ENCODE results near the gene ATRIP. TPM values are rescaled to one million over a fixed set of nuclear protein-coding genes. Genes with fewer than 3 reads are reported as not detected.

Gene ATRIP
- total RNA-seq, 2 donors from 2014 or later, result 7.7 to 16.5 TPM

- intact Hi-C loops (cut with DNase I), result loop anchor here (1.0 to 10.0 kb wide), 3 partner anchors 37 to 243 kb away; partner anchors contain the start of gene NME6
- Histone ChIP-seq H3K4me1 (replicated peaks) (peaks cover 7% of the 10 kb centered on the region), H3K9me3 (no peaks in the 10 kb centered on the region), H3K27me3 (replicated peaks; ENCODE audit: insufficient read depth) (no peaks in the 10 kb centered on the region), H3K36me3 (no peaks in the 10 kb centered on the region), H3K4me3 (no peak overlapping the region), H3K27ac (peak overlapping the region; percentile 34 to 35)
- TF ChIP-seq POLR2AphosphoS5 (IDR thresholded peaks at IDR 0.05) (no peak), CTCF (IDR thresholded peaks at IDR 0.05) (no peak), POLR2A (IDR thresholded peaks at IDR 0.05) (no peak)
- no peak for DNase-seq (ENCODE audit: low spot score)
- WGBS, result 91% methylated on average over 4 of the region's 4 CpGs
These were observed 11.3 kb upstream of the ATRIP start for GRCh38 chr3:48435223-48435595.

- peak overlapping the region; percentile 34 to 35 for H3K27ac ChIP-seq
- DNase-seq (ENCODE audit: low spot score), result peak; percentile 88
These were observed 10.6 kb upstream of the ATRIP start for GRCh38 chr3:48435774-48436476.

GRCh38 chr3:48436477-48436787 is 10.1 kb upstream of the ATRIP start:
- TF ChIP-seq POLR2A (IDR thresholded peaks at IDR 0.05) (no peak), CTCF (IDR thresholded peaks at IDR 0.05) (no peak), POLR2AphosphoS5 (IDR thresholded peaks at IDR 0.05) (no peak)
- H3K27me3 ChIP-seq (replicated peaks; ENCODE audit: insufficient read depth), result no peaks in the 10 kb centered on the region
- no peaks in the 10 kb centered on the region for H3K4me1 ChIP-seq (replicated peaks)
- intact Hi-C loops (cut with DNase I), result loop anchor here (1.0 to 10.0 kb wide), 3 partner anchors 132 to 244 kb away; partner anchors contain the start of gene NME6
- no peak overlapping the region for H3K27ac ChIP-seq
- H3K9me3 ChIP-seq, result no peaks in the 10 kb centered on the region
- DNase-seq (ENCODE audit: low spot score), result no peak
- H3K4me3 ChIP-seq, result no peak overlapping the region
- no peaks in the 10 kb centered on the region for H3K36me3 ChIP-seq
- WGBS, result 4% methylated on average over 1 of the region's 1 CpG

More at GRCh38 chr3:48435774-48436476, 10.6 kb upstream of the ATRIP start:
- no peaks in the 10 kb centered on the region for H3K27me3 ChIP-seq (replicated peaks; ENCODE audit: insufficient read depth)
- intact Hi-C loops (cut with DNase I), result loop anchor here (1.0 to 10.0 kb wide), 4 partner anchors 38 to 244 kb away; partner anchors contain the start of gene NME6
- WGBS, result 37% methylated on average over 7 of the region's 7 CpGs
- H3K9me3 ChIP-seq, result no peaks in the 10 kb centered on the region
- TF ChIP-seq CTCF (IDR thresholded peaks at IDR 0.05) (peak; percentile 97 to 100 (median 100)), POLR2A (IDR thresholded peaks at IDR 0.05) (peak; percentile 11), POLR2AphosphoS5 (IDR thresholded peaks at IDR 0.05) (peak; percentile 80)
- no peaks in the 10 kb centered on the region for H3K36me3 ChIP-seq
- H3K4me3 ChIP-seq, result no peak overlapping the region
- peaks cover under 1% of the 10 kb centered on the region for H3K4me1 ChIP-seq (replicated peaks)

GRCh38 chr3:48436855-48437254 is 9.7 kb upstream of the ATRIP start:
- H3K27ac ChIP-seq, result no peak overlapping the region
- no peak for TF ChIP-seq POLR2AphosphoS5 (IDR thresholded peaks at IDR 0.05)
- TF ChIP-seq POLR2A (IDR thresholded peaks at IDR 0.05), result no peak
- no peak for TF ChIP-seq CTCF (IDR thresholded peaks at IDR 0.05)
- intact Hi-C loops (cut with DNase I), result loop anchor here (1.0 to 10.0 kb wide), 3 partner anchors 132 to 245 kb away; partner anchors contain the start of gene NME6

GRCh38 chr3:48437812-48438211 is 8.7 kb upstream of the ATRIP start:
- Histone ChIP-seq H3K4me1 (replicated peaks) (no peaks in the 10 kb centered on the region), H3K9me3 (no peaks in the 10 kb centered on the region), H3K27me3 (replicated peaks; ENCODE audit: insufficient read depth) (no peaks in the 10 kb centered on the region), H3K27ac (no peak overlapping the region), H3K36me3 (no peaks in the 10 kb centered on the region), H3K4me3 (no peak overlapping the region)
- WGBS, result 81% methylated on average over 4 of the region's 4 CpGs
- intact Hi-C loops (cut with DNase I), result loop anchor here (5.0 to 10.0 kb wide), 2 partner anchors 133 to 246 kb away; partner anchors contain the start of gene NME6
- TF ChIP-seq POLR2AphosphoS5 (IDR thresholded peaks at IDR 0.05), result no peak
- no peak for DNase-seq (ENCODE audit: low spot score)

More at GRCh38 chr3:48436855-48437254, 9.7 kb upstream of the ATRIP start:
- 83% methylated on average over 7 of the region's 7 CpGs for WGBS
- no peak for DNase-seq (ENCODE audit: low spot score)
- no peaks in the 10 kb centered on the region for H3K36me3 ChIP-seq
- H3K4me1 ChIP-seq (replicated peaks), result no peaks in the 10 kb centered on the region
- H3K4me3 ChIP-seq, result no peak overlapping the region
- no peaks in the 10 kb centered on the region for H3K9me3 ChIP-seq
- H3K27me3 ChIP-seq (replicated peaks; ENCODE audit: insufficient read depth), result no peaks in the 10 kb centered on the region

Data from prostate gland (tissue), 2 donors.